ENCODE data around the gene NRG3. TPM values are rescaled to one million over a fixed set of nuclear protein-coding genes. Genes with fewer than 3 reads are reported as not detected.

Gene NRG3
- total RNA-seq, 2 experiments from 2014 or later, result not detected

DNA sequence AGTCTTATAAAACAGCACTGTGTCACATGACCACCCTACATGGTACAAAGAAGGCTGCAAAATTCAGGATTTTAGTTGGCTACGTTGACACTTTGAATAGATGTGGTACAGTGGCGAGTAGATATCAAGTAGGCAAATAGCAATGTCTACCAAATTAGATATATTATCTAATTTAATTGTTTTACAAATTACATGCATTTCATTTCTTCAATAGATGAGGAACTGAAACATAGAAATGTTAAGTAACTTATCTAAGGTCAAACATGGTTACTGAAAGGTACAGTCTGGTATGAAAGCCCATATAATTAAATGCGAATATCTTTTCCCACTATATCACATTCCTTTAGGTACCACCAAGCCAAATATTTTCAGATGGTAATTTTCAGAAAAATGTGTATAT lies 972.2 kb downstream of the NRG3 start:
- Mint-ChIP-seq H3K27ac (no peak overlapping the region), H3K27me3 (no peaks in the 10 kb centered on the region), H3K4me1 (no peaks in the 10 kb centered on the region), H3K9me3 (ENCODE audit: low read depth) (peaks cover 1% of the 10 kb centered on the region), H3K4me3 (no peak overlapping the region), H3K36me3 (ENCODE audit: low read depth) (no peaks in the 10 kb centered on the region)
- DNase-seq (no peak), ATAC-seq (no peak)
- intact Hi-C loops (cut with DNase I, micrococcal nuclease), result no loop called here
- CTCF ChIA-PET, result no interaction called here
- POLR2A ChIA-PET, result no interaction called here

DNA sequence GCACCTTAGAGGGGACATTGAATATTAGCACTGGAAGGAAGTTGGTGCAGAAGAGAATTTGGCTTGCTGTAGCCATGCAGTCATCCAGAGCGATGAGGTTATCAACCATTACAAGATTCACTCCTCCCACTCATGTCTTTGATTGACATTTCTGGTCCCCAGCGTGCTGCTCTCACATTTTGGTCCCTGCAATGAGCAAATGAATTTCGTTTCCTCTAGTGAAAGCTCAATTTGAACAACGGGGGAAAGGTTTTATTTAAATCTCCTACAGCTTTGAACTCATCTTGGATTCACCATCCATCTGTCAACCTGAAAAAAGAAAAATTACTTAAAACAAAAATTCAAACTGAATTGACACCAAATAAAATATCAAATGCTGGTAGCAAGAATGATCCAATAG lies 975.2 kb downstream of the NRG3 start:
- Mint-ChIP-seq H3K4me3 (no peak overlapping the region), H3K36me3 (ENCODE audit: low read depth) (no peaks in the 10 kb centered on the region), H3K27ac (no peak overlapping the region), H3K4me1 (no peaks in the 10 kb centered on the region), H3K27me3 (no peaks in the 10 kb centered on the region), H3K9me3 (ENCODE audit: low read depth) (peaks cover 8% of the 10 kb centered on the region)
- ATAC-seq (no peak), DNase-seq (no peak)
- intact Hi-C loops (cut with DNase I, micrococcal nuclease), result no loop called here
- CTCF ChIA-PET, result no interaction called here
- POLR2A ChIA-PET, result interaction anchor here (0.7 kb wide), 1 partner anchor 570 kb away, joined by 4 read pairs; no protein-coding TSS in a partner anchor

DNA sequence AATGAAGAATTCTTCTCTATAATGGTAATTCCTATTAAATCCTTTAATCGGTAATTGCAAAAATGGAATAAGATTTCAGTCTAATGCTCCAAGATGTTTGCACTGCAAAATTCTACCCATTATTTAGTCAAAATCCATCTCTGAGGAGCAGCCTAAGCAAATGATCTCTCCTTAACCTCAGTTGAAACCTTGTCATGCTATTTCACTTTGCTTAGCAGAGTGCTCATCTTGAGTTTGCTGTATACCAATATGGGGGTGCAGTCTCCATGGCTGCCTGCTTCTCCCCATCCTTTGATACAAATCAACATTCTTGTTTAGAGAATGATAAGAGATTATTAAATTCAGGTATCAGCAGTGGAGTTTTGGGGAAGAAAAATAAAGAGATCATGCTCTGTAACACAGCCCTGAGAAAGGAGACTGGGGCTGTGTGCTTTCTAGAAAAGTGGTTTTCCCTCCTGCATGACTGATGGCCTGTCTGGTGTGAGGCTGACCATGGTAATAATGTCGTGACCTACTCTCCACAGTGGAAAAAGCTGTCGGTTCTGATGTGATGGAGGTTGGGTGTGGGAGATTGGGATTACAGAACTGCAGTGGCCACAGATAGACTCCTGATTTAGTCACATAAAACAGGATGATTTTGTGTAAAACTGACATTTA lies 982.1 kb downstream of the NRG3 start:
- intact Hi-C loops (cut with DNase I, micrococcal nuclease), result no loop called here
- ChIA-PET CTCF (no interaction called here), POLR2A (no interaction called here)
- Mint-ChIP-seq H3K36me3 (ENCODE audit: low read depth) (no peaks in the 10 kb centered on the region), H3K27ac (no peak overlapping the region), H3K4me3 (no peak overlapping the region), H3K27me3 (no peaks in the 10 kb centered on the region), H3K4me1 (no peaks in the 10 kb centered on the region), H3K9me3 (ENCODE audit: low read depth) (peaks cover 11% of the 10 kb centered on the region)
- ATAC-seq, result no peak
- DNase-seq, result no peak

DNA sequence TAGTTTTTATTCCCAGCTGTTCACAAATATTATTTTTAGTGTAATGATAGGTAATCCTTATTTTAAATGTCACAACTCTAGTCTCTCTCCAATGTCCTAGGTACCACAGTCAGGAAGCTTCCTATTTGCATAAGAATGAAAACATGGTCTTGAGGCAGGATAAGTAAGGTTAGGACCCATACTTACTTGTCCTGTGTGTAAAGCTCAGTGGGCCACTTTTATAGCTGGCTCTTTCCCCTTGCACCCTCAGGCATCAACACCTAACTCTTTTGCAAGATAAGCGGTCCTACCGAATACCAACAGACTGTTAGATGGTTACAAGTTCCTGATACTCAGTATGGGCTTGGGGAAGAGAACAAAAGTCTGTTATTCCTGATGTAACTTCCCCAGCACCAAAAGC lies 986.9 kb downstream of the NRG3 start:
- no peaks in the 10 kb centered on the region for H3K36me3 Mint-ChIP-seq (ENCODE audit: low read depth)
- DNase-seq (no peak), ATAC-seq (no peak)
- ChIA-PET POLR2A (no interaction called here), CTCF (no interaction called here)
- no peak overlapping the region for H3K27ac Mint-ChIP-seq
- peaks cover 4% of the 10 kb centered on the region for H3K9me3 Mint-ChIP-seq (ENCODE audit: low read depth)
- H3K4me3 Mint-ChIP-seq, result no peak overlapping the region
- intact Hi-C loops (cut with DNase I, micrococcal nuclease), result no loop called here
- no peaks in the 10 kb centered on the region for H3K4me1 Mint-ChIP-seq
- H3K27me3 Mint-ChIP-seq, result no peaks in the 10 kb centered on the region

DNA sequence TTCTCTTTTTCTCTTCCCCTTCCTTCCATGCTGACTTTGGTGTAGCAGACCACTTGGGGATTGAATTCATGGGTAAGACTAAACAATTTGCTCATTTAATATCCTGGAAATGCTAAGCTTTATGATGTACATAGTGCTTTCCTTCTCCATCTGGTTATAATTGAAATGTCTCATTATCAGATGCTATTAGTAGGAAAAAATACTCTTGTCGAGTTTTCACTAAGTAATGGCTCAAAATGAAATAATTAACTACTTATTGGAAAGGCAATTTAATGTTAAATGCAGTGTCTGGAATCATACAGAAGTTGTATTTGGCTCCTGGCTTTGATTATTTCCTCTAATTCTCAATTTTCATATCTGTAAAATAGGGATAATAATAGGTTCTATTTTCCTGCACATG lies 990.4 kb downstream of the NRG3 start:
- H3K4me3 Mint-ChIP-seq, result no peak overlapping the region
- no peaks in the 10 kb centered on the region for H3K27me3 Mint-ChIP-seq
- H3K9me3 Mint-ChIP-seq (ENCODE audit: low read depth), result peaks cover 4% of the 10 kb centered on the region
- no peak overlapping the region for H3K27ac Mint-ChIP-seq
- intact Hi-C loops (cut with DNase I, micrococcal nuclease), result no loop called here
- POLR2A ChIA-PET, result no interaction called here
- no peak for DNase-seq
- no peaks in the 10 kb centered on the region for H3K36me3 Mint-ChIP-seq (ENCODE audit: low read depth)
- no peaks in the 10 kb centered on the region for H3K4me1 Mint-ChIP-seq
- no peak for ATAC-seq
- CTCF ChIA-PET, result no interaction called here

DNA sequence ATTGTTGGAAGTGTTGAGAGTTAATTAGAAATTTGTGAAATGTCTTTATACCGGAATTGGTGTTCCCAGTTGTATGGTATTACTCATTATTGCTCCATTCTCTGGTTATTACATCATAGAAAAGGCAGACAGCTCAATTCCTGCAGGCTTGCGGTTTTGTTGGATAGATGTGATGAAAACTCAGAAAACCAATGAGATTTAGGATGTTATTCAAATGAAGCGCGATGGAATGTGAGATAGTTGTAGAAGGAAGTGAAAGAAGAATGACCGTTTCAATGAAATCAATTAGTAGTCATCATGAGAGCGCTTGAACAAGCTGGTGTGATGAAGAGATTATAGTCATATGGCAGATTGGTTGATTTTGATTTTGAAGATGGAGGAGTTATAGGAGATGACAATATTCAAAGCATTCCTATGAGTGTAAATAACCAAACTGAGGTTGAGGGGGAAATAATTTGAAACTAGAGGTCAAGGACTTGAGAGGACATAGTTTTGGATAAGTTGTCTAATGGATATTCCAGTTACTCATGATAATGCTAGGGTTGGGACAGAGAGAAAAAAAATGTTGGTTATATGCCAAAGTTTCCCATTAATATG lies 991.5 kb downstream of the NRG3 start:
- CTCF ChIA-PET, result no interaction called here
- POLR2A ChIA-PET, result no interaction called here
- no peak overlapping the region for H3K27ac Mint-ChIP-seq
- DNase-seq (no peak), ATAC-seq (no peak)
- H3K9me3 Mint-ChIP-seq (ENCODE audit: low read depth), result peaks cover 2% of the 10 kb centered on the region
- no peak overlapping the region for H3K4me3 Mint-ChIP-seq
- no peaks in the 10 kb centered on the region for H3K36me3 Mint-ChIP-seq (ENCODE audit: low read depth)
- no peaks in the 10 kb centered on the region for H3K4me1 Mint-ChIP-seq
- intact Hi-C loops (cut with DNase I, micrococcal nuclease), result no loop called here
- no peaks in the 10 kb centered on the region for H3K27me3 Mint-ChIP-seq

DNA sequence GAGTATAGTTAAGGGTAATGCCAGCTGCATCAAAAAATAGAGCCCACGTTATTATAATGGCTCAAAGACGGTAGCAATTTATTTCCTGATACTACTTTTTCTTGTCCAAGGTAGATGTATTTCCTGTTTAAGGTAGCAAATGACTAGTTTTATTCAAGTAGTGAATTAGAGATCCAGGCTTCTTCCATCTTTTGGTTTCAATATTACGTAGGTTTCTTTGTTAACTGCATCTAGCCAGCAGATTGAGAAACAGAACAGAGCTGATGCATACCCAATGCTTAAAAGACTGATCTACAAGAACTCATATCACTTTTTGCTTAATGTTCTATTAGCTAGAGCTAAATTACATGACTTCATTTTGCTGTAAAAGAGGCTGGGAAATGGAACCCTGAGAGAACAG lies 992.1 kb downstream of the NRG3 start:
- Mint-ChIP-seq H3K27ac (no peak overlapping the region), H3K4me1 (no peaks in the 10 kb centered on the region), H3K27me3 (no peaks in the 10 kb centered on the region), H3K9me3 (ENCODE audit: low read depth) (peaks cover 2% of the 10 kb centered on the region), H3K36me3 (ENCODE audit: low read depth) (no peaks in the 10 kb centered on the region), H3K4me3 (no peak overlapping the region)
- no peak for DNase-seq
- ChIA-PET CTCF (no interaction called here), POLR2A (no interaction called here)
- no peak for ATAC-seq
- intact Hi-C loops (cut with DNase I, micrococcal nuclease), result no loop called here

DNA sequence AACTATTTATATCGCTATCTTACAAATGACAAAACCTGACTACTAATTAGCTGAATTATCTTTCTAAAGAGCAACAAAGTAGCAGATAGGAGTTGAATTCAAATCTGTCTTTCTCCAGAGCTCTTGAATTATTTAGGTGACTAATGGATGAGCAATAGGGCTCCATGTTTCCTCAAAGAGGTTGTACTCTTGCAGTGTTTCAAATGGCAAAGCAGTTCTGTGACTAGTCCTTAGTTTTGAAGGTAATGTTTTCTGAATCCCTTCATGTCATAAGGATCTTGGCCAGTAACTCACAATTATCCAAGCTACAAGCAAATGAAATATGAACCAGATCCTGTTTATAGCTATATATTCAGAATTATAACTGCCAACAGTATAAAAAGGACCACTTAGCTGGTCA lies 999.7 kb downstream of the NRG3 start:
- POLR2A ChIA-PET, result no interaction called here

DNA sequence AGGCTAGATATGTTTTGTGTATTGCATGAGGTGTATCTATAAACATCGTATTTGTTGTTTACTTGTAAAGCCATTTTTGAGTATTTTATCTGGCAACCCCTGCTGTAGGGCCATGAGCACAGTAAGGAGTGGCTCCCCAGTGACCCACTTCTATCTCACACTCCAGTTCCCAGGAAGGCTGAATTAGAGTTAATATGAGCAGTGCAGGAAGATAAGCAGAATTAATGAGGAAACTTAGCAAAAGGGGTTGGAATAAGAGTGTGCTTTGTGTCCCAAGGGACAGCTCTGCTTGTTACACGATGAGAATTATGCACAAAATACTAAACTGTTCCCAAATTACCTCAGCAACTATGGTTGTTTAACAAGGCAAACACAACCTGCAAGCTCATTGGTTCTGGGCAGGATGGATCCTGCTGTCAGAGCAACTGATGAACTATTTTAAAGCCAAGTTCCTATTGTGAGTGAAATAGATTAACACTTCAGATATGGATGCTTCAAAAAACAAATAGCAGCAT lies 1005.8 kb downstream of the NRG3 start:
- Mint-ChIP-seq H3K36me3 (ENCODE audit: low read depth) (no peaks in the 10 kb centered on the region), H3K27me3 (no peaks in the 10 kb centered on the region), H3K4me3 (no peak overlapping the region), H3K9me3 (ENCODE audit: low read depth) (peaks cover 3% of the 10 kb centered on the region), H3K4me1 (no peaks in the 10 kb centered on the region), H3K27ac (no peak overlapping the region)
- intact Hi-C loops (cut with DNase I, micrococcal nuclease), result no loop called here
- no peak for DNase-seq
- ATAC-seq, result no peak
- ChIA-PET CTCF (no interaction called here), POLR2A (no interaction called here)

More for the DNA sequence above, 999.7 kb downstream of the NRG3 start:
- peaks cover 3% of the 10 kb centered on the region for H3K9me3 Mint-ChIP-seq (ENCODE audit: low read depth)
- CTCF ChIA-PET, result interaction anchor here (0.6 kb wide), 1 partner anchor 9 kb away, joined by 6 read pairs; no protein-coding TSS in a partner anchor
- no peak overlapping the region for H3K4me3 Mint-ChIP-seq
- no peaks in the 10 kb centered on the region for H3K4me1 Mint-ChIP-seq
- no peaks in the 10 kb centered on the region for H3K27me3 Mint-ChIP-seq
- DNase-seq, result no peak
- intact Hi-C loops (cut with DNase I, micrococcal nuclease), result no loop called here
- no peak overlapping the region for H3K27ac Mint-ChIP-seq
- ATAC-seq, result no peak
- H3K36me3 Mint-ChIP-seq (ENCODE audit: low read depth), result no peaks in the 10 kb centered on the region

DNA sequence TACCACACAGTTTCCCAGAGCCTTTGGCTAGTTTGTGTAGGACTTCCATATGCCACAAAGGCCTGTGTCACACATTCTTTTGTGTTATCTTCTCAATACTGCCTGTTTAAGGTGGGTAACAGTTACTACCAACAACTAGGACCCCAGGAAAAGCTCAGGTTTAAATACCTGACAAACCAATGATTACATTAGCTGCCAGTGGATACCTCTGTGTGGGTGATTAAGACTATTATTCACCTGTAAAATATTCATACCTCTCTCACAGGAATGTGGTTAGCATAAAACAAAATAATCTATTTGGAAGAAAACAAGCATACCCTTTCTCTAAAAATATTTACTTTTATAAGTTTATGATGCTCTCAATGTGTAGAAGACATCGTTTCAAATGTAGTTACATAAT lies 1007.7 kb downstream of the NRG3 start:
- Mint-ChIP-seq H3K9me3 (ENCODE audit: low read depth) (peaks cover 2% of the 10 kb centered on the region), H3K4me1 (no peaks in the 10 kb centered on the region), H3K27ac (no peak overlapping the region), H3K27me3 (no peaks in the 10 kb centered on the region), H3K4me3 (no peak overlapping the region), H3K36me3 (ENCODE audit: low read depth) (no peaks in the 10 kb centered on the region)
- intact Hi-C loops (cut with DNase I, micrococcal nuclease), result no loop called here
- ChIA-PET CTCF (no interaction called here), POLR2A (no interaction called here)
- DNase-seq, result no peak
- ATAC-seq, result no peak

DNA sequence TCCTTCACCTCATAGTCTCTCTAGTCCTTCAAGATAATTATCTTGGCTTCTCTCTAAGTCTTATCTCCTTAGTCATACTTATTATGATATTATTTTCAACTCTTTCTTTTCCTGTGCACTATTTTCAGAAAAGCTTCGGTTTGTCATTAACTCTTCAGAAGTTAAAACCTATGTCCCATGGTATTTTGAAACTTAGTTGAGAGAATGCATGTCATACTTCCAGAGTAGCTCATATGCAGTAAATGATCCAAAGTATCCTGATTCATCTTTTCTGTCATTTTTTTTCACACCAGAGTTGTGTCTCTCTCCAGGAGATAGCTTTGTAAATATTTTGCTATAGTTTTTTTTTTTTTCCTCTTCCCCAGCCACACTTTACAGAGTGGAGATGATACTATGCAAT lies 1008.6 kb downstream of the NRG3 start:
- H3K27me3 Mint-ChIP-seq, result no peaks in the 10 kb centered on the region
- H3K36me3 Mint-ChIP-seq (ENCODE audit: low read depth), result no peaks in the 10 kb centered on the region
- no peaks in the 10 kb centered on the region for H3K4me1 Mint-ChIP-seq
- ChIA-PET POLR2A (no interaction called here), CTCF (interaction anchor here (0.6 kb wide), 1 partner anchor 9 kb away, joined by 6 read pairs; no protein-coding TSS in a partner anchor)
- ATAC-seq (no peak), DNase-seq (no peak)
- no peak overlapping the region for H3K4me3 Mint-ChIP-seq
- intact Hi-C loops (cut with DNase I, micrococcal nuclease), result no loop called here
- H3K27ac Mint-ChIP-seq, result no peak overlapping the region
- H3K9me3 Mint-ChIP-seq (ENCODE audit: low read depth), result no peaks in the 10 kb centered on the region

DNA sequence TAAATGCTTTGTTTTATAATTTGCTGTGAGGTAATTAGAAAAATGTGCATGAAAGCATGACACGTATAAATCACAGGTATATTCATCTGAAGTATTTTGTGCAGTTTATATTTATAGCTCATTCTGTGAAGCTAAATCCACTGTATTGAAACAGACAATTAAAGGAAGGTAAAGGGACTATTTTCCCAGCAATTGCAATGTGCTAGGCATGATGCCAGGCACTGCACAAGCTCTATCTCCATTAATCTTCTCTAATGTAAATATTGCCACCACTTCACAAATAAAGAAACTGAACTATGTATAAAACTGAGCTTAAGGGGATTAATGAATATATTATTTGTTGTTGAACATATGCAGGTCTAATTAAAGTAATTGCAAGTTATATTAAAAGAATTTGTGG lies 1012.5 kb downstream of the NRG3 start:
- Mint-ChIP-seq H3K4me3 (no peak overlapping the region), H3K27ac (no peak overlapping the region), H3K27me3 (no peaks in the 10 kb centered on the region), H3K9me3 (ENCODE audit: low read depth) (no peaks in the 10 kb centered on the region), H3K36me3 (ENCODE audit: low read depth) (no peaks in the 10 kb centered on the region), H3K4me1 (no peaks in the 10 kb centered on the region)
- CTCF ChIA-PET, result interaction anchor here (0.6 kb wide), 1 partner anchor 65 kb away, joined by 3 read pairs; no protein-coding TSS in a partner anchor
- ATAC-seq, result no peak
- POLR2A ChIA-PET, result no interaction called here
- no peak for DNase-seq
- intact Hi-C loops (cut with DNase I, micrococcal nuclease), result no loop called here

Measured in activated CD4-positive, alpha-beta T cell treated with anti-CD3 and anti-CD28 coated beads for 36 hours (primary cell).